ENCODE results near the gene APOL6.

APOL6 gene

DNA sequence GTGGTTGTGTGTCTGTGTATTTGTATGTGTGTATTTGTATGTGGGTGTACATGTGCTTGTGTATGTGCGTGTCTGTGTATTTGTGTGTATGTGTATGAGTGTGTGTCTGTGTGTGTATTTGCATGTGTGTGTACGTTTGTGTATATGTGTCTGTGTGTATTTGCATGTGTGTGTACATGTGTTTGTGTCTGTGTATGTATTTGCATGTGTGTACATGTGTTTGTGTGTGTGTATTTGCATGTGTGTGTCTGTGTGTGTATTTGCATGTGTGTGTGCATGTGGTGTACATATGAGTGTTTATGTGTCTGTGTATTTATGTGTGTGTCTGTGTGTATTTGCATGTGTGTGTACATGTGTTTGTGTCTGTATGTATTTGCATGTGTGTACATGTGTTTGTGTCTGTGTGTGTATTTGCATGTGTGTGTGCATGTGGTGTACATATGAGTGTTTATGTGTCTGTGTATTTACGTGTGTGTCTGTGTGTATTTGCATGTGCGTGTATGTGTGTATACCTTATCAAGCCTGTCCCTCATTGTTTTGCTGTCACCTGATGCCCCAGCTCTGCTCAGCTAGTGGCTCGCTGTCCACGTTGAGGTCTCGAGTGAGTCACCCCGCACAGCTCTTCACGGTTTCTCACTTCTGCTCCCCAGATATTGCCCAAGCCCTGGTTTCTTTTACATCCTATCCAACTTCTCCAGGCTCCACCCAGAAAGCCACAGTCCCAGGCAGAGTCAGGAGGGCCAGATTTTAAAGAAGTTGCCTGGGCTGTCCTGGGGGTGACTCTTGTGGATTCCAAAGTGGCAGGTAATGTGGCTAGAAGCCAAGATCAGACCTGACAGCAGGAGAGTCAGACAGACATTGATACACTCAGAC is 46.3 kb upstream of the APOL6 start:
- H3K36me3 ChIP-seq (ENCODE audit: low read depth): no peaks in the 10 kb centered on the region
- H3K27me3 ChIP-seq (ENCODE audit: insufficient read depth, poor library complexity, severe bottlenecking): no peaks in the 10 kb centered on the region
- H3K9me3 ChIP-seq (ENCODE audit: severe bottlenecking): no peaks in the 10 kb centered on the region
- peak; percentile 80 for DNase-seq (ENCODE audit: low spot score)
- peaks cover 7% of the 10 kb centered on the region for H3K4me1 ChIP-seq (ENCODE audit: insufficient read depth, poor library complexity, severe bottlenecking)
- H3K27ac ChIP-seq (ENCODE audit: poor library complexity, severe bottlenecking): peak overlapping the region; percentile 34
- H3K4me3 ChIP-seq (ENCODE audit: severe bottlenecking): no peak overlapping the region
- TF ChIP-seq, protein P1, sequence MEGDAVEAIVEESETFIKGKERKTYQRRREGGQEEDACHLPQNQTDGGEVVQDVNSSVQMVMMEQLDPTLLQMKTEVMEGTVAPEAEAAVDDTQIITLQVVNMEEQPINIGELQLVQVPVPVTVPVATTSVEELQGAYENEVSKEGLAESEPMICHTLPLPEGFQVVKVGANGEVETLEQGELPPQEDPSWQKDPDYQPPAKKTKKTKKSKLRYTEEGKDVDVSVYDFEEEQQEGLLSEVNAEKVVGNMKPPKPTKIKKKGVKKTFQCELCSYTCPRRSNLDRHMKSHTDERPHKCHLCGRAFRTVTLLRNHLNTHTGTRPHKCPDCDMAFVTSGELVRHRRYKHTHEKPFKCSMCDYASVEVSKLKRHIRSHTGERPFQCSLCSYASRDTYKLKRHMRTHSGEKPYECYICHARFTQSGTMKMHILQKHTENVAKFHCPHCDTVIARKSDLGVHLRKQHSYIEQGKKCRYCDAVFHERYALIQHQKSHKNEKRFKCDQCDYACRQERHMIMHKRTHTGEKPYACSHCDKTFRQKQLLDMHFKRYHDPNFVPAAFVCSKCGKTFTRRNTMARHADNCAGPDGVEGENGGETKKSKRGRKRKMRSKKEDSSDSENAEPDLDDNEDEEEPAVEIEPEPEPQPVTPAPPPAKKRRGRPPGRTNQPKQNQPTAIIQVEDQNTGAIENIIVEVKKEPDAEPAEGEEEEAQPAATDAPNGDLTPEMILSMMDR (IDR thresholded peaks at IDR 0.05; ENCODE audit: poor library complexity, severe bottlenecking): no peak
- peak; percentile 98 for ATAC-seq (ENCODE audit: low read depth)

DNA sequence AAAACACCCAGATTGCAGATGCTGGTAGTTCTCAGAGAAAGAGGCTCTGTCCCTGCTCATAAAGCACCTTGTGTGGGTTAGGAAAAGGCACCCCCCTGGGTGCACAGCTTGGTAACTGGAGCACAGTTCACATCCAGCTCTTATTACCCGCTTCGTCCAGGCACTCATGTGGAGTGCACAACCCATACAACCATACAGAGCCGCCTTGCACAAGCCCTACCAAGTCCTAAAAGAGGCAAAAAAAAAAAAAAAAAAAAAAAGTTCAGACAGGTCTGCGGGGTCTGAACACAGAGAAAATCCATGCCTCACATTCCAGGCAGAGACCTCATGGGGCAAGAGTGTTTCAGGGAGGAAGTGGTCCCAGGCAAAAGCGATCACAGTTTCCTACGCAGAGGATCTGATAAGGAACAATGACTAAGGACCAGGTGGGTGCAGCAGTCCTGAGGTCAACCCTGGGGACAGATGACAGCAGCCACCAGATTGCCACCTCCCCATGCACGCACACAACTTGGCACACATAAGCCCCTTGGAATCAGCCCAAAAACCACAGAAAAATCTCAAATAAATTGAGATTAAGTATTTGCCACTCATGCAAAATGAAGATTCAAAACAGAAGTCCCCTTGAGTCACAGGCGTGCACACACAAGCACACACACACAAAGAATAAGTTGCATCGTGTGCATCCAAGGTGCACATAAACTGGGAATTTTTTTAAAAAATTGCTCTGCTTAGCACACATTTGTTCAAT is 43.5 kb upstream of the APOL6 start:
- H3K27ac ChIP-seq (ENCODE audit: poor library complexity, severe bottlenecking): peak overlapping the region; percentile 14
- no peak for ATAC-seq (ENCODE audit: low read depth)
- H3K4me1 ChIP-seq (ENCODE audit: insufficient read depth, poor library complexity, severe bottlenecking): peaks cover 7% of the 10 kb centered on the region
- no peaks in the 10 kb centered on the region for H3K9me3 ChIP-seq (ENCODE audit: severe bottlenecking)
- H3K4me3 ChIP-seq (ENCODE audit: severe bottlenecking): no peak overlapping the region
- H3K27me3 ChIP-seq (ENCODE audit: insufficient read depth, poor library complexity, severe bottlenecking): no peaks in the 10 kb centered on the region
- TF ChIP-seq, protein P1 (IDR thresholded peaks at IDR 0.05; ENCODE audit: poor library complexity, severe bottlenecking): no peak
- DNase-seq (ENCODE audit: low spot score): no peak
- H3K36me3 ChIP-seq (ENCODE audit: low read depth): no peaks in the 10 kb centered on the region

DNA sequence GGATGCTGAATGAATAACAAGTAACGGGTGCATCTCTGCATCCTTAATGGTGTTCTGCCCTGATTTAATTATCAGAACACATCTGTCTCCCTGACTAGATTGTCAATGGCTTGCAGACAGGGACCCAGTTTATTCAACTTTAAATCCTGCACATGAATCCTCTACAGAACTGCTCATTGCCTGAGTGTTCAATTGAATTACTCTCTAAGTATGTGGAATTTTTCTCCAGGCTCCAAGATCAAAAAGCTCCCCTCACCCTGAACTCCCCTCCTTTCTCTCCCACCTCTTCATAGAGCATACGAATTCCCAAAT is 42.9 kb upstream of the APOL6 start:
- H3K36me3 ChIP-seq (ENCODE audit: low read depth): no peaks in the 10 kb centered on the region
- ATAC-seq (ENCODE audit: low read depth): no peak
- H3K27ac ChIP-seq (ENCODE audit: poor library complexity, severe bottlenecking): peak overlapping the region; percentile 14
- DNase-seq (ENCODE audit: low spot score): no peak
- no peaks in the 10 kb centered on the region for H3K9me3 ChIP-seq (ENCODE audit: severe bottlenecking)
- H3K4me3 ChIP-seq (ENCODE audit: severe bottlenecking): no peak overlapping the region
- TF ChIP-seq, protein P1 (IDR thresholded peaks at IDR 0.05; ENCODE audit: poor library complexity, severe bottlenecking): no peak
- H3K4me1 ChIP-seq (ENCODE audit: insufficient read depth, poor library complexity, severe bottlenecking): peaks cover 7% of the 10 kb centered on the region
- no peaks in the 10 kb centered on the region for H3K27me3 ChIP-seq (ENCODE audit: insufficient read depth, poor library complexity, severe bottlenecking)

DNA sequence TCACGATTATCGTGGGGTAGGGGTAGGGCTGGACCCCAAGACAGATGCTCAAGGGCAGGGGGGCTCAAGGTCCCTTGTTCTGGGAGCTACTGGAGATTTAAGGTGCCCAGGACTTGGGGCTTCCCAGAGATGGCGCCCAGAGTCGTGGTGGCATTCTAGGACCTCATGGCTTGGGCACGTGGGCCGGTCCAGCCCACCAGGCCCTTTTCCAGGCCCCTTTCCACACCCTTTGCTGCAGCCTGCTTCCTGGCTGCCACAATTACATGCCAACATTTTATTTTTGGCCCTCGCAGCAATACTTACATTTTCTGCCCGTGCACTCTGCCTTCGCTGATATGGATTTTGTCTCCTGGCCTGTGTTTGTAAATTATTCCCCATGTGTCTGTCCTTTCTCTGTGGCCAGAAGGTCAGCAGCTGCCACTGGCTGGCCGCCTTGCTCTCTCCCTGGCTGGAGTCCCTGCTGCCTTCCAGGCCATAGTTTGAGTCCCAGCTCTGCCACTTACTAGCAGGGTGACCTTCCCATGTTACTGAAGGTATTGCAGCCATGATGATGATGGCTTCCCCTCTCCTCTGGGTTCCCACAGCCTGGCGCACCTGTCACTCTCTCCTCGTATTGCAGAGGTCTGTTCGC is 42.3 kb upstream of the APOL6 start:
- TF ChIP-seq, protein P1 (IDR thresholded peaks at IDR 0.05; ENCODE audit: poor library complexity, severe bottlenecking): no peak
- H3K27me3 ChIP-seq (ENCODE audit: insufficient read depth, poor library complexity, severe bottlenecking): no peaks in the 10 kb centered on the region
- peaks cover 7% of the 10 kb centered on the region for H3K4me1 ChIP-seq (ENCODE audit: insufficient read depth, poor library complexity, severe bottlenecking)
- no peaks in the 10 kb centered on the region for H3K9me3 ChIP-seq (ENCODE audit: severe bottlenecking)
- H3K4me3 ChIP-seq (ENCODE audit: severe bottlenecking): no peak overlapping the region
- no peak overlapping the region for H3K27ac ChIP-seq (ENCODE audit: poor library complexity, severe bottlenecking)
- DNase-seq (ENCODE audit: low spot score) (no peak), ATAC-seq (ENCODE audit: low read depth) (no peak)
- H3K36me3 ChIP-seq (ENCODE audit: low read depth): no peaks in the 10 kb centered on the region

Data from RWPE2 (cell line).